Esophagus squamous epithelium (tissue), 5 donors: ENCODE results near the gene OVCH2. TPM values are rescaled to one million over a fixed set of nuclear protein-coding genes. Genes with fewer than 3 reads are reported as not detected.

Experiments used
- DNase-seq: peaks from one replicate; lab custom pipeline; 2025; lab: John Stamatoyannopoulos, UW
- H3K27ac ChIP-seq, 4 donors: fragments of 200-600 bp; sonication (generic); one replicate each; pipeline ENCODE4 v1.5.1; 2016 to 2019; ENCODE audit warnings: mild to moderate bottlenecking in 1 of 4
- H3K27me3 ChIP-seq, 4 donors: fragments of 200-600 bp; sonication (generic); 1 replicate in 3 of 4; 2 replicates in 1 of 4; pipeline versions ENCODE4 v1.5.1 to v1.6.0; 2017 to 2021; ENCODE audit warnings: antibody characterized with exemption in 1 of 4
- H3K36me3 ChIP-seq, 3 donors: fragments of 200-600 bp; sonication (generic); one replicate each; pipeline ENCODE4 v1.5.1; 2016 to 2019
- H3K4me1 ChIP-seq, 3 donors: fragments of 200-600 bp; sonication (generic); one replicate each; pipeline ENCODE4 v1.5.1; 2017 to 2019
- H3K4me3 ChIP-seq, 4 donors: fragments of 200-600 bp; sonication (generic); 1 replicate in 3 of 4; 2 replicates in 1 of 4; pipeline ENCODE4 v1.5.1; 2016 to 2019; ENCODE audit warnings: mild to moderate bottlenecking in 2 of 4, moderate library complexity in 1 of 4
- H3K9me3 ChIP-seq, 3 donors: fragments of 200-600 bp; sonication (generic); one replicate each; pipeline ENCODE4 v1.5.1; 2016 to 2019
- CTCF ChIP-seq, 6 experiments: fragments of 450-650 bp in 4 of 6; fragments of 200-600 bp in 2 of 6; sonication (generic) in 2 of 6; IDR thresholded peaks; one replicate each; pipeline ENCODE4 v1.5.1; 2016 to 2019; ENCODE audit warnings: antibody characterized with exemption in 6 of 6, mild to moderate bottlenecking in 4 of 6, moderate library complexity in 4 of 6
- POLR2A ChIP-seq, 4 donors: fragments of 450-650 bp; IDR thresholded peaks; one replicate each; pipeline ENCODE4 v1.6.1; 2017; ENCODE audit warnings: antibody characterized with exemption in 4 of 4, mild to moderate bottlenecking in 4 of 4, moderate library complexity in 3 of 4
- WGBS, 2 donors: methylation state at CpG; one replicate each; pipeline ENCODE4 v1.1.5; 2018; 5-methylcytosine and 5-hydroxymethylcytosine counted together
- intact Hi-C: fragments of 100-400 bp; cut with DNase I; formaldehyde crosslinking; loops from one replicate; pipeline ENCODE4 v1.15.0; 2022
- total RNA-seq, 4 donors: library from RNA; depleted of rRNA; stranded (reverse); fragments of >200 nt; gene quantifications; one replicate each; pipeline ENCODE4 v1.1.0, GENCODE V29; 2016
- donor health status: DM: yes; HTN: yes; CAD: no.

The OVCH2 gene
- total RNA-seq, 4 donors from 2014 or later = 0.21 to 2.1 TPM; not detected in 2

GRCh38 chr11:7696424-7696823 is 9.9 kb downstream of the OVCH2 start:
- Histone ChIP-seq H3K36me3 (no peaks in the 10 kb centered on the region), H3K27ac (no peak overlapping the region), H3K4me1 (no peaks in the 10 kb centered on the region), H3K9me3 (no peaks in the 10 kb centered on the region), H3K4me3 (no peak overlapping the region), H3K27me3 (peaks cover 0 to 24% (median 0%) of the 10 kb centered on the region in 4 donors)
- intact Hi-C loops = no loop called here
- WGBS, 2 donors = 63 to 71% methylated on average over 5 of the region's 5 CpGs
- TF ChIP-seq CTCF (IDR thresholded peaks at IDR 0.05) = no peak
- TF ChIP-seq POLR2A (IDR thresholded peaks at IDR 0.05) = no peak
- DNase-seq = no peak

- H3K4me3 ChIP-seq = no peak overlapping the region
- DNase-seq = no peak
- no peak overlapping the region for H3K27ac ChIP-seq
- H3K9me3 ChIP-seq = no peaks in the 10 kb centered on the region
- peaks cover 0 to 24% (median 0%) of the 10 kb centered on the region in 4 donors for H3K27me3 ChIP-seq
- TF ChIP-seq CTCF (IDR thresholded peaks at IDR 0.05) = no peak
- no peak for TF ChIP-seq POLR2A (IDR thresholded peaks at IDR 0.05)
- no peaks in the 10 kb centered on the region for H3K36me3 ChIP-seq
- no peaks in the 10 kb centered on the region for H3K4me1 ChIP-seq
- intact Hi-C loops = no loop called here
- 70 to 77% methylated on average over 3 of the region's 3 CpGs for WGBS, 2 donors
Measured at GRCh38 chr11:7694235-7694634, 12.0 kb downstream of the OVCH2 start.

GRCh38 chr11:7692426-7692825 is 13.9 kb downstream of the OVCH2 start:
- Histone ChIP-seq H3K9me3 (no peaks in the 10 kb centered on the region), H3K4me3 (no peak overlapping the region), H3K27me3 (peaks cover 0 to 24% (median 0%) of the 10 kb centered on the region in 4 donors), H3K36me3 (no peaks in the 10 kb centered on the region), H3K27ac (no peak overlapping the region), H3K4me1 (no peaks in the 10 kb centered on the region)
- TF ChIP-seq CTCF (IDR thresholded peaks at IDR 0.05) (no peak), POLR2A (IDR thresholded peaks at IDR 0.05) (no peak)
- intact Hi-C loops = no loop called here
- no peak for DNase-seq
- 68 to 81% methylated on average over 3 of the region's 3 CpGs for WGBS, 2 donors

- TF ChIP-seq POLR2A (IDR thresholded peaks at IDR 0.05) = no peak
- TF ChIP-seq CTCF (IDR thresholded peaks at IDR 0.05) = no peak
- H3K36me3 ChIP-seq = no peaks in the 10 kb centered on the region
- no peaks in the 10 kb centered on the region for H3K9me3 ChIP-seq
- no peaks in the 10 kb centered on the region for H3K4me1 ChIP-seq
- intact Hi-C loops = no loop called here
- no peak overlapping the region for H3K4me3 ChIP-seq
- H3K27ac ChIP-seq = no peak overlapping the region
- WGBS, 2 donors = 56 to 61% methylated on average over 6 of the region's 6 CpGs
- H3K27me3 ChIP-seq = peaks cover 0 to 24% (median 0%) of the 10 kb centered on the region in 4 donors
- DNase-seq = no peak
Measured at GRCh38 chr11:7691759-7692350, 14.4 kb downstream of the OVCH2 start.

- no peak overlapping the region for H3K4me3 ChIP-seq
- H3K4me1 ChIP-seq = no peaks in the 10 kb centered on the region
- no peak overlapping the region for H3K27ac ChIP-seq
- TF ChIP-seq POLR2A (IDR thresholded peaks at IDR 0.05) (no peak), CTCF (IDR thresholded peaks at IDR 0.05) (no peak)
- no peaks in the 10 kb centered on the region for H3K9me3 ChIP-seq
- intact Hi-C loops = no loop called here
- DNase-seq = no peak
- no peaks in the 10 kb centered on the region for H3K36me3 ChIP-seq
- H3K27me3 ChIP-seq = peaks cover 0 to 24% (median 0%) of the 10 kb centered on the region in 4 donors
- WGBS, 2 donors = 42 to 52% methylated on average over 6 of the region's 6 CpGs
Measured at GRCh38 chr11:7690648-7691047, 15.6 kb downstream of the OVCH2 start.
